IMR-90 (cell line): ENCODE data around the gene MMP2. TPM values are rescaled to one million over a fixed set of nuclear protein-coding genes. Genes with fewer than 3 reads are reported as not detected.
A peak's percentile ranks its signal among the peaks of the same experiment; 100 is the strongest.

Experiments
- ATAC-seq: fragments of 200-7000 bp; cut with Tn5 transposase; 2 replicates; pipeline ENCODE4 v1.9.1; 2020; ENCODE audit warnings: low read depth, mild to moderate bottlenecking, moderate library complexity
- BruUV-seq: library from RNA; stranded (reverse); fragments of 400-500 nt; replicated peaks from 2 replicates; lab custom pipeline; 2021; lab: Mats Ljungman, UMichigan
- CTCF ChIA-PET: fragments of 300-600 bp; formaldehyde crosslinking; extraction: SDS; loops from one replicate; lab custom pipeline; 2021; ENCODE audit warnings: antibody characterized with exemption; lab: Yijun Ruan, JAX
- POLR2A ChIA-PET: fragments of 300-600 bp; sonication (Branson Sonifier 250); formaldehyde crosslinking; loops from one replicate; lab custom pipeline; 2022; ENCODE audit warnings: antibody characterized with exemption; ENCODE audit not compliant: unreplicated experiment; lab: Charles Lee
- DNase-seq: peaks from one replicate; pipeline ENCODE4 v3.0.0; 2013
- H2AFZ ChIP-seq: replicated peaks from 2 replicates; pipeline ENCODE3; 2013; ENCODE audit warnings: low read length, mild to moderate bottlenecking; ENCODE audit not compliant: poor library complexity
- H2AK5ac ChIP-seq: 2 replicates; pipeline ENCODE4 v1.6.1; 2013; ENCODE audit warnings: low read depth, low read length, inconsistent platforms
- H2AK9ac ChIP-seq: replicated peaks from 2 replicates; pipeline ENCODE3; 2013; ENCODE audit warnings: mild to moderate bottlenecking, low read depth, low read length, moderate library complexity; ENCODE audit not compliant: poor library complexity
- H2BK120ac ChIP-seq: 2 replicates; pipeline ENCODE4 v1.6.1; 2013; ENCODE audit warnings: low read depth, low read length, inconsistent platforms
- H2BK15ac ChIP-seq: 3 replicates; pipeline ENCODE4 v1.6.1; 2013; ENCODE audit warnings: low read depth, low read length, inconsistent platforms
- H2BK20ac ChIP-seq: 2 replicates; pipeline ENCODE4 v1.6.1; 2013; ENCODE audit warnings: low read depth, mild to moderate bottlenecking, inconsistent platforms, low read length, moderate library complexity
- H2BK5ac ChIP-seq: 2 replicates; pipeline ENCODE4 v1.6.1; 2013; ENCODE audit warnings: mild to moderate bottlenecking, low read depth, low read length, inconsistent platforms; ENCODE audit not compliant: poor library complexity, severe bottlenecking
- H3K14ac ChIP-seq: replicated peaks from 2 replicates; pipeline ENCODE4 v1.6.1; 2013; ENCODE audit warnings: low read depth, low read length, inconsistent platforms
- H3K18ac ChIP-seq: 2 replicates; pipeline ENCODE4 v1.6.1; 2013; ENCODE audit warnings: low read depth, low read length, control low read depth
- H3K23ac ChIP-seq: 2 replicates; pipeline ENCODE4 v1.6.1; 2013; ENCODE audit warnings: low read depth, low read length, inconsistent platforms
- H3K27ac ChIP-seq: 2 replicates; pipeline ENCODE4 v1.5.1; 2013; ENCODE audit warnings: mild to moderate bottlenecking, control low read depth, low read length; ENCODE audit not compliant: insufficient read depth
- H3K27me3 ChIP-seq: 2 replicates; pipeline ENCODE4 v1.6.1; 2013; ENCODE audit warnings: low read length; ENCODE audit not compliant: control insufficient read depth, insufficient read depth
- H3K36me3 ChIP-seq: 2 replicates; pipeline ENCODE4 v1.6.1; 2013; ENCODE audit warnings: low read length, mixed read lengths; ENCODE audit not compliant: control insufficient read depth, insufficient read depth
- H3K4ac ChIP-seq: 2 replicates; pipeline ENCODE4 v1.6.1; 2013; ENCODE audit warnings: low read depth, low read length, inconsistent platforms
- H3K4me1 ChIP-seq: 2 replicates; pipeline ENCODE4 v1.6.1; 2013; ENCODE audit warnings: low read length, mixed read lengths; ENCODE audit not compliant: control insufficient read depth, insufficient read depth
- H3K4me2 ChIP-seq: 2 replicates; pipeline ENCODE4 v1.6.1; 2013; ENCODE audit warnings: low read depth, mild to moderate bottlenecking, control low read depth, low read length, moderate library complexity
- H3K4me3 ChIP-seq: 2 replicates; pipeline ENCODE4 v1.5.1; 2013; ENCODE audit warnings: low read depth, mild to moderate bottlenecking, control low read depth, low read length, moderate library complexity; ENCODE audit not compliant: insufficient read depth
- H3K56ac ChIP-seq: 2 replicates; pipeline ENCODE4 v1.6.1; 2013; ENCODE audit warnings: low read length, inconsistent platforms; ENCODE audit not compliant: insufficient read depth; ENCODE audit errors: extremely low read depth
- H3K79me1 ChIP-seq, 2 experiments: 2 replicates each; pipeline ENCODE4 v1.6.1; 2013; ENCODE audit warnings: low read length in 2 of 2, inconsistent platforms in 1 of 2, low read depth in 1 of 2
- H3K9ac ChIP-seq: 2 replicates; pipeline ENCODE4 v1.6.1; 2013; ENCODE audit warnings: low read depth, low read length, control low read depth
- H3K9me1 ChIP-seq: 2 replicates; pipeline ENCODE4 v1.6.1; 2013; ENCODE audit warnings: low read length, inconsistent platforms; ENCODE audit not compliant: insufficient read depth
- H3K9me3 ChIP-seq: 2 replicates; pipeline ENCODE4 v1.6.1; 2013; ENCODE audit warnings: low read length; ENCODE audit not compliant: control insufficient read depth, insufficient read depth
- H4K20me1 ChIP-seq: 2 replicates; pipeline ENCODE4 v1.6.1; 2013; ENCODE audit warnings: low read length, inconsistent platforms; ENCODE audit not compliant: insufficient read depth
- H4K5ac ChIP-seq: 2 replicates; pipeline ENCODE4 v1.6.1; 2013; ENCODE audit warnings: mild to moderate bottlenecking, low read depth, low read length, control low read depth
- H4K8ac ChIP-seq, 2 experiments: 2 replicates each; pipeline ENCODE4 v1.6.1; 2013; ENCODE audit warnings: low read depth in 2 of 2, low read length in 2 of 2, control low read depth in 1 of 2, inconsistent platforms in 1 of 2
- H4K91ac ChIP-seq: 2 replicates; pipeline ENCODE4 v1.6.1; 2013; ENCODE audit warnings: low read depth, low read length, inconsistent platforms; ENCODE audit not compliant: insufficient read depth
- BHLHE40 ChIP-seq: fragments of 150-350 bp; IDR thresholded peaks from 2 replicates; pipeline ENCODE4 v1.6.1; 2016; ENCODE audit warnings: mild to moderate bottlenecking, low read depth, low read length
- CEBPB ChIP-seq: IDR thresholded peaks from 2 replicates; pipeline ENCODE4 v1.6.1; 2012; ENCODE audit warnings: low read depth, low read length, improper control_type of control experiment
- CHD1 ChIP-seq: IDR thresholded peaks from 2 replicates; pipeline ENCODE4 v1.6.1; 2012; ENCODE audit warnings: low read depth, low read length, improper control_type of control experiment
- MAFK ChIP-seq: IDR thresholded peaks from 2 replicates; pipeline ENCODE4 v1.6.1; 2012; ENCODE audit warnings: low read depth, low read length, improper control_type of control experiment
- MAZ ChIP-seq: IDR thresholded peaks from 2 replicates; pipeline ENCODE4 v1.6.1; 2012; ENCODE audit warnings: low read depth, mild to moderate bottlenecking, low read length, improper control_type of control experiment, moderate library complexity, borderline replicate concordance
- POLR2A ChIP-seq: IDR thresholded peaks from 2 replicates; pipeline ENCODE4 v1.6.1; 2012; ENCODE audit warnings: mild to moderate bottlenecking, low read depth, low read length
- RCOR1 ChIP-seq: IDR thresholded peaks from 2 replicates; pipeline ENCODE4 v1.6.1; 2012; ENCODE audit warnings: mild to moderate bottlenecking, low read length, improper control_type of control experiment; ENCODE audit not compliant: insufficient replicate concordance
- SMC3 ChIP-seq: fragments of 150-350 bp; IDR thresholded peaks from 2 replicates; pipeline ENCODE4 v1.6.1; 2016; ENCODE audit warnings: low read depth, mild to moderate bottlenecking, antibody characterized with exemption, low read length, moderate library complexity
- WGBS, 2 experiments: methylation state at CpG; one replicate each; pipeline versions ENCODE4 v1.1.5 to v1.1.7; 2013; ENCODE audit warnings: missing lambda C conversion rate in 2 of 2; ENCODE audit not compliant: insufficient read length in 1 of 2; ENCODE audit errors: extremely low coverage in 2 of 2; 5-methylcytosine and 5-hydroxymethylcytosine counted together
- dilution Hi-C: fragments of 300-500 bp; cut with HindIII; formaldehyde crosslinking; loops from one replicate; pipeline ENCODE4 v1.14.3; 2018; ENCODE audit warnings: low sequenced_read_pairs; ENCODE audit not compliant: unreplicated experiment
- in situ Hi-C: fragments of 300-500 bp; cut with MboI; formaldehyde crosslinking; loops from 3 replicates; pipeline ENCODE4 v1.14.3; 2019; ENCODE audit warnings: low sequenced_read_pairs, inconsistent platforms, mixed read lengths
- intact Hi-C: fragments of 100-400 bp; cut with micrococcal nuclease; formaldehyde crosslinking; loops from 2 replicates; pipeline ENCODE4 v1.10.0; 2022
- polyA plus RNA-seq, 3 experiments: library from polyadenylated mRNA; depleted of rRNA; stranded (reverse); fragments of >200 nt; gene quantifications; 2 replicates each; pipeline ENCODE4 v1.2.3, GENCODE V29; 2012; ENCODE audit warnings: low replicate concordance in 1 of 3
- total RNA-seq: library from RNA; depleted of rRNA; stranded (reverse); fragments of >200 nt; gene quantifications from 2 replicates; pipeline ENCODE4 v1.2.3, GENCODE V29; 2012
- TF ChIP-seq, protein P1 (sequence below): conservative IDR thresholded peaks from 2 replicates; pipeline ENCODE4 v1.5.1; 2012; ENCODE audit warnings: mild to moderate bottlenecking, low read depth, low read length, improper control_type of control experiment

The MMP2 gene
- total and polyA plus RNA-seq, 2 of the 4 experiments (the other 2 are of a cell fraction): 240 to 574 TPM

DNA sequence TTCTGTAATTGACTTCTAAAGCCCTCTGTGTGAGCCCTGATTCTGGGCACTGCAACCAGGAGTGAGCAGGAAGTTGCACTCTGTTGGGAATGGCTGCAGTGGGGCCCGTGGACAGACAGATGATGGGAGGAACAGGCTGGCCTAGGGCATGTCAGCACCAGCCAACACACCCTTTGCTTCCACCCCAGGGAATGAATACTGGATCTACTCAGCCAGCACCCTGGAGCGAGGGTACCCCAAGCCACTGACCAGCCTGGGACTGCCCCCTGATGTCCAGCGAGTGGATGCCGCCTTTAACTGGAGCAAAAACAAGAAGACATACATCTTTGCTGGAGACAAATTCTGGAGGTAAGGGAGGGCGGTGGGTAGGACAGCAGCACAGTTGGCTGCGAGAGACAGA, 19.1 kb downstream of the MMP2 start:
- Histone ChIP-seq H3K4me2 (no peak overlapping the region), H3K27ac (no peak overlapping the region), H4K5ac (no peak overlapping the region), H3K9ac (no peak overlapping the region), H3K79me1 (peaks cover 0 to 13% of the 10 kb centered on the region in 2 experiments; a peak in 2 of 4 replicates), H3K9me3 (no peaks in the 10 kb centered on the region), H2AK5ac (peak overlapping the region; percentile 52; the same call in 1 of the 2 replicates), H3K14ac (no peak overlapping the region), H4K20me1 (peaks cover 5% of the 10 kb centered on the region), H2AK9ac (no peak overlapping the region), H3K18ac (no peak overlapping the region), H3K4me1 (peaks cover 34% of the 10 kb centered on the region), H4K91ac (peak overlapping the region; percentile 7; the same call in 1 of the 2 replicates), H2AFZ (no peak overlapping the region), H2BK5ac (no peak overlapping the region), H2BK120ac (0 out of 2 replicates have a peak overlapping the region, but pooled peaks have one; percentile 17), H2BK20ac (no peak overlapping the region), H3K27me3 (no peaks in the 10 kb centered on the region), H3K36me3 (peaks cover 54% of the 10 kb centered on the region), H3K4me3 (no peak overlapping the region), H3K4ac (peak overlapping the region; percentile 32), H3K56ac (no peak overlapping the region), H2BK15ac (no peak overlapping the region), H3K23ac (no peak overlapping the region), H4K8ac (no peak overlapping the region), H3K9me1 (peaks cover 15% of the 10 kb centered on the region)
- in situ Hi-C loops: loop anchor here (25.0 kb wide), 1 partner anchor 864 kb away; no protein-coding TSS in a partner anchor
- DNase-seq (no peak), ATAC-seq (no peak)
- intact Hi-C loops: no loop called here
- no peak for TF ChIP-seq BHLHE40
- TF ChIP-seq CHD1: no peak
- TF ChIP-seq RCOR1: no peak
- TF ChIP-seq POLR2A: no peak
- TF ChIP-seq MAZ: no peak
- no peak for TF ChIP-seq SMC3
- TF ChIP-seq CEBPB: no peak
- TF ChIP-seq MAFK: no peak
- TF ChIP-seq, protein P1, sequence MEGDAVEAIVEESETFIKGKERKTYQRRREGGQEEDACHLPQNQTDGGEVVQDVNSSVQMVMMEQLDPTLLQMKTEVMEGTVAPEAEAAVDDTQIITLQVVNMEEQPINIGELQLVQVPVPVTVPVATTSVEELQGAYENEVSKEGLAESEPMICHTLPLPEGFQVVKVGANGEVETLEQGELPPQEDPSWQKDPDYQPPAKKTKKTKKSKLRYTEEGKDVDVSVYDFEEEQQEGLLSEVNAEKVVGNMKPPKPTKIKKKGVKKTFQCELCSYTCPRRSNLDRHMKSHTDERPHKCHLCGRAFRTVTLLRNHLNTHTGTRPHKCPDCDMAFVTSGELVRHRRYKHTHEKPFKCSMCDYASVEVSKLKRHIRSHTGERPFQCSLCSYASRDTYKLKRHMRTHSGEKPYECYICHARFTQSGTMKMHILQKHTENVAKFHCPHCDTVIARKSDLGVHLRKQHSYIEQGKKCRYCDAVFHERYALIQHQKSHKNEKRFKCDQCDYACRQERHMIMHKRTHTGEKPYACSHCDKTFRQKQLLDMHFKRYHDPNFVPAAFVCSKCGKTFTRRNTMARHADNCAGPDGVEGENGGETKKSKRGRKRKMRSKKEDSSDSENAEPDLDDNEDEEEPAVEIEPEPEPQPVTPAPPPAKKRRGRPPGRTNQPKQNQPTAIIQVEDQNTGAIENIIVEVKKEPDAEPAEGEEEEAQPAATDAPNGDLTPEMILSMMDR: no peak
- BruUV-seq: no TSS peak
- ChIA-PET CTCF (no interaction called here), POLR2A (no interaction called here)
- dilution Hi-C loops: no loop called here
- 80% methylated on average over 1 of the region's 6 CpGs; no CpG with 5 or more reads in 1 of the 2 experiments for WGBS, 2 experiments
